HCEC 1CT (cell line): Measurements from ENCODE around the gene PLAAT5.
A peak's percentile ranks its signal among the peaks of the same experiment; 100 is the strongest.
"Not testable (repeated sequence)": the region's sequence is repeated elsewhere in the genome, so short reads cannot be mapped to it uniquely, and the experiment has no call there.

Source experiments
- DNase-seq: peaks from one replicate; pipeline ENCODE4 v3.0.0-alpha.2; 2017

Gene PLAAT5

GRCh38 chr11:63478896-63479295 is 12.1 kb downstream of the PLAAT5 start:
- DNase-seq, result peak; percentile 68

- no peak for DNase-seq
Observed at GRCh38 chr11:63476618-63477017, 14.3 kb downstream of the PLAAT5 start.

GRCh38 chr11:63472372-63472771 is 18.6 kb downstream of the PLAAT5 start:
- no peak for DNase-seq

- no peak for DNase-seq
Observed at GRCh38 chr11:63470311-63470710, 20.7 kb downstream of the PLAAT5 start.

- no peak for DNase-seq
Observed at GRCh38 chr11:63462137-63462536, 28.8 kb downstream of the PLAAT5 start.

- DNase-seq, result no peak
Observed at GRCh38 chr11:63459586-63459985, 31.4 kb downstream of the PLAAT5 start.

- DNase-seq, result no peak
Observed at GRCh38 chr11:63448646-63449045, 42.3 kb downstream of the PLAAT5 start.

GRCh38 chr11:63445720-63446119 is 45.2 kb downstream of the PLAAT5 start:
- peak; percentile 12 for DNase-seq

- no peak for DNase-seq
Observed at GRCh38 chr11:63445118-63445517, 45.8 kb downstream of the PLAAT5 start.

GRCh38 chr11:63444160-63444559 is 46.8 kb downstream of the PLAAT5 start:
- DNase-seq, result no peak

- DNase-seq, result no peak
Observed at GRCh38 chr11:63443714-63444113, 47.3 kb downstream of the PLAAT5 start.

- DNase-seq, result not testable (repeated sequence)
Observed at GRCh38 chr11:63435831-63436230, 55.1 kb downstream of the PLAAT5 start.

- DNase-seq, result not testable (repeated sequence)
Observed at GRCh38 chr11:63435351-63435750, 55.6 kb downstream of the PLAAT5 start.

- DNase-seq, result not testable (repeated sequence)
Observed at GRCh38 chr11:63430731-63431130, 60.2 kb downstream of the PLAAT5 start.

GRCh38 chr11:63427971-63428508 is 62.9 kb downstream of the PLAAT5 start:
- no peak for DNase-seq

- no peak for DNase-seq
Observed at GRCh38 chr11:63417174-63417852, 73.7 kb downstream of the PLAAT5 start.
